A549 (cell line): ENCODE data around the gene SLC7A11. TPM values are rescaled to one million over a fixed set of nuclear protein-coding genes. Genes with fewer than 3 reads are reported as not detected.

Experiments used
- BHLHE40 ChIP-seq: IDR thresholded peaks from 2 replicates; pipeline ENCODE4 v1.6.1; 2012; ENCODE audit warnings: low read depth, low read length, inconsistent platforms
- CBX2 ChIP-seq: fragments of 200-600 bp; sonication (generic); IDR thresholded peaks from 2 replicates; pipeline ENCODE4 v1.6.1; 2016; ENCODE audit warnings: low read depth, mild to moderate bottlenecking, borderline replicate concordance
- CEBPB ChIP-seq, 2 experiments: fragments of >200 bp in 1 of 2; sonication (Bioruptor Twin) in 1 of 2; formaldehyde crosslinking in 1 of 2; IDR thresholded peaks; 2 replicates each; pipeline ENCODE4 v1.6.1; 2012 to 2016
- CHD2 ChIP-seq: fragments of 150-350 bp; IDR thresholded peaks from 2 replicates; pipeline ENCODE4 v1.6.1; 2014; ENCODE audit warnings: low read length; ENCODE audit not compliant: partially characterized antibody
- EP300 ChIP-seq, 2 experiments: fragments of >200 bp; sonication (Bioruptor Twin); formaldehyde crosslinking; IDR thresholded peaks; 2 replicates in 1 of 2; 3 replicates in 1 of 2; pipeline ENCODE4 v1.6.1; 2016 to 2017
- ESRRA ChIP-seq: fragments of 150-350 bp; IDR thresholded peaks from 2 replicates; pipeline ENCODE4 v1.6.1; 2014; ENCODE audit warnings: mild to moderate bottlenecking, low read length, borderline replicate concordance
- FOSB ChIP-seq: fragments of 250-450 bp; sonication (Bioruptor Pico); IDR thresholded peaks from 2 replicates; pipeline ENCODE4 v1.5.0; 2020; ENCODE audit warnings: mild to moderate bottlenecking, moderate library complexity
- FOSL2 ChIP-seq, 2 experiments: fragments of 450-650 bp in 1 of 2; fragments of >200 bp in 1 of 2; sonication (Bioruptor Twin) in 1 of 2; formaldehyde crosslinking; IDR thresholded peaks; 2 replicates each; pipeline versions ENCODE4 v1.5.0 to v1.6.1; 2016 to 2020; ENCODE audit warnings: mild to moderate bottlenecking in 1 of 2, moderate library complexity in 1 of 2
- GATA3 ChIP-seq: IDR thresholded peaks from 2 replicates; pipeline ENCODE4 v1.6.1; 2012; ENCODE audit warnings: borderline replicate concordance
- HDAC2 ChIP-seq: fragments of 200-600 bp; sonication (generic); IDR thresholded peaks from 2 replicates; pipeline ENCODE4 v1.6.1; 2016
- HOXB13 ChIP-seq: fragments of 250-450 bp; sonication (Bioruptor Pico); IDR thresholded peaks from 2 replicates; pipeline ENCODE4 v1.5.0; 2020; ENCODE audit warnings: low read depth, mild to moderate bottlenecking, moderate library complexity
- JUN ChIP-seq, 2 experiments: fragments of >200 bp; sonication (Bioruptor Twin); formaldehyde crosslinking; IDR thresholded peaks; 2 replicates in 1 of 2; 3 replicates in 1 of 2; pipeline ENCODE4 v1.6.1; 2016 to 2017
- JUNB ChIP-seq: fragments of >200 bp; sonication (Bioruptor Twin); formaldehyde crosslinking; IDR thresholded peaks from 2 replicates; pipeline ENCODE4 v1.6.1; 2016
- KDM1A ChIP-seq: fragments of 200-600 bp; sonication (generic); IDR thresholded peaks from 2 replicates; pipeline ENCODE4 v1.6.1; 2016; ENCODE audit warnings: low read depth, mild to moderate bottlenecking
- MAZ ChIP-seq: fragments of 150-350 bp; IDR thresholded peaks from 2 replicates; pipeline ENCODE4 v1.6.1; 2014; ENCODE audit warnings: antibody characterized with exemption, low read depth, low read length, borderline replicate concordance
- MYC ChIP-seq: IDR thresholded peaks from 2 replicates; pipeline ENCODE4 v1.6.1; 2012; ENCODE audit warnings: mild to moderate bottlenecking, inconsistent platforms, low read length, improper control_type of control experiment, borderline replicate concordance
- NPAS2 ChIP-seq: fragments of 250-450 bp; sonication (Bioruptor Pico); IDR thresholded peaks from 2 replicates; pipeline ENCODE4 v1.8.0; 2022; ENCODE audit warnings: mild to moderate bottlenecking, moderate library complexity, borderline replicate concordance
- PHF8 ChIP-seq: fragments of 200-600 bp; sonication (generic); IDR thresholded peaks from 2 replicates; pipeline ENCODE4 v1.6.1; 2016; ENCODE audit warnings: low read depth, mild to moderate bottlenecking, antibody characterized with exemption, moderate library complexity, borderline replicate concordance
- RCOR1 ChIP-seq: fragments of 150-350 bp; IDR thresholded peaks from 2 replicates; pipeline ENCODE4 v1.6.1; 2014; ENCODE audit warnings: antibody characterized with exemption, low read length, low read depth
- RNF2 ChIP-seq: fragments of 200-600 bp; sonication (generic); IDR thresholded peaks from 2 replicates; pipeline ENCODE4 v1.6.1; 2016; ENCODE audit warnings: low read depth, mild to moderate bottlenecking, antibody characterized with exemption, moderate library complexity, borderline replicate concordance
- SMC3 ChIP-seq: fragments of >200 bp; sonication (Bioruptor Twin); formaldehyde crosslinking; IDR thresholded peaks from 3 replicates; pipeline ENCODE4 v1.6.1; 2018; ENCODE audit warnings: inconsistent platforms
- SREBF2 ChIP-seq: fragments of 450-650 bp; IDR thresholded peaks from 2 replicates; pipeline ENCODE4 v1.6.1; 2014; ENCODE audit warnings: mild to moderate bottlenecking, moderate library complexity
- TFCP2L1 ChIP-seq: fragments of 250-450 bp; sonication (Bioruptor Pico); IDR thresholded peaks from 2 replicates; pipeline ENCODE4 v1.5.0; 2021; ENCODE audit warnings: mild to moderate bottlenecking
- TP53 ChIP-seq: fragments of 250-450 bp; sonication (Bioruptor Pico); IDR thresholded peaks from 2 replicates; pipeline ENCODE4 v1.5.0; 2021; ENCODE audit warnings: mild to moderate bottlenecking, moderate library complexity
- ZC3H11A ChIP-seq: fragments of 450-650 bp; IDR thresholded peaks from 2 replicates; pipeline ENCODE4 v1.6.1; 2014; ENCODE audit warnings: antibody characterized with exemption, mild to moderate bottlenecking
- ZNF302 ChIP-seq: fragments of 250-450 bp; sonication (Bioruptor Pico); IDR thresholded peaks from 2 replicates; pipeline ENCODE4 v1.9.0; 2021; ENCODE audit warnings: inconsistent platforms, mild to moderate bottlenecking, moderate library complexity
- polyA plus RNA-seq, 4 experiments: library from polyadenylated mRNA; depleted of rRNA in 3 of 4; stranded (reverse); fragments of >200 nt; fragmentation: RNase III in 1 of 4; extraction: RNeasy Plus Mini Kit Qiagen cat#74134 plus additional on column Dnase treatment in 1 of 4; gene quantifications; 2 replicates in 3 of 4; 3 replicates in 1 of 4; pipeline ENCODE4 v1.2.3, GENCODE V29; 2011 to 2017
- TF ChIP-seq, protein P1 (sequence below): fragments of 200-600 bp; sonication (generic); IDR thresholded peaks from 2 replicates; pipeline ENCODE4 v1.6.1; 2016; ENCODE audit warnings: antibody characterized with exemption, mild to moderate bottlenecking, moderate library complexity
- TF ChIP-seq, protein P2 (sequence below): IDR thresholded peaks from 2 replicates; pipeline ENCODE4 v1.6.1; 2012
- TF ChIP-seq, protein P3 (sequence below): fragments of >200 bp; sonication (Bioruptor Twin); formaldehyde crosslinking; IDR thresholded peaks from 3 replicates; pipeline ENCODE4 v1.5.1; 2016
- TF ChIP-seq, protein P4 (sequence below): fragments of 250-450 bp; sonication (Bioruptor Pico); IDR thresholded peaks from 2 replicates; pipeline ENCODE4 v1.5.0; 2020; ENCODE audit warnings: low read depth, mild to moderate bottlenecking, moderate library complexity
- TF ChIP-seq, protein P5 (sequence below): fragments of 450-650 bp; IDR thresholded peaks from 2 replicates; pipeline ENCODE4 v1.6.1; 2014; ENCODE audit warnings: antibody characterized with exemption
- TF ChIP-seq, protein P6 (sequence below): fragments of 250-450 bp; sonication (Bioruptor Pico); IDR thresholded peaks from 2 replicates; pipeline ENCODE4 v1.5.0; 2021; ENCODE audit warnings: mild to moderate bottlenecking, moderate library complexity, borderline replicate concordance
- TF ChIP-seq, protein P7 (sequence below): fragments of >200 bp; sonication (Bioruptor Twin); formaldehyde crosslinking; IDR thresholded peaks from 3 replicates; pipeline ENCODE4 v1.6.1; 2016

SLC7A11 gene
- polyA plus RNA-seq, 2 of the 4 experiments (the other 2 are of a cell fraction) = 52.4 to 161 TPM

DNA sequence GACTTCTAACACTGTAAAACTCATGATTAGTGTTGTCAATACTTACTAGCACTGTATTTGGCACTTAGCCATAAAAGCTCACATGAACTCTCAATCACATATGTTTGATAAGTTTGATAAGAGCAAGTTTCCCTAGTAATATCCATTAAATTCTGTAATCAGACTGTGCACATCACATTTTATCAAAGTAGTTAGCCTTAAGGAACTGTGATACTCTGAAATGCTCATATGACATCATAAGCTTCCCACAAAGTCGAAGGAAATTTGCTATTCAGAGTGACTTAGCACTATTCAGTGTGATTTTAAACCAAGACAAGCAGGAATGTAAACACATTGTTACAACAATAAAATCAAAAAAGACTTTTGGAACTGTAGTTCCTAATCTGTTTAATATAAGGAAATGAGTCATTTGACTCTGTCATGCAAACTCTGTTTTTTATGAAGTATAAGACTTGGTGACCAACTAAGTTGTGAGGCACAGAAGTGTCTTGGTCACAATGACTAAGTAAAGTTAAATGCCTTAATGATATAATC lies 6.7 kb downstream of the SLC7A11 start (continued):
- peak in 1 of 2 experiments; percentile 70; a peak in 2 of 4 replicates for TF ChIP-seq CEBPB (IDR thresholded peaks at IDR 0.05)
- no peak for TF ChIP-seq RNF2
- TF ChIP-seq, protein P1, sequence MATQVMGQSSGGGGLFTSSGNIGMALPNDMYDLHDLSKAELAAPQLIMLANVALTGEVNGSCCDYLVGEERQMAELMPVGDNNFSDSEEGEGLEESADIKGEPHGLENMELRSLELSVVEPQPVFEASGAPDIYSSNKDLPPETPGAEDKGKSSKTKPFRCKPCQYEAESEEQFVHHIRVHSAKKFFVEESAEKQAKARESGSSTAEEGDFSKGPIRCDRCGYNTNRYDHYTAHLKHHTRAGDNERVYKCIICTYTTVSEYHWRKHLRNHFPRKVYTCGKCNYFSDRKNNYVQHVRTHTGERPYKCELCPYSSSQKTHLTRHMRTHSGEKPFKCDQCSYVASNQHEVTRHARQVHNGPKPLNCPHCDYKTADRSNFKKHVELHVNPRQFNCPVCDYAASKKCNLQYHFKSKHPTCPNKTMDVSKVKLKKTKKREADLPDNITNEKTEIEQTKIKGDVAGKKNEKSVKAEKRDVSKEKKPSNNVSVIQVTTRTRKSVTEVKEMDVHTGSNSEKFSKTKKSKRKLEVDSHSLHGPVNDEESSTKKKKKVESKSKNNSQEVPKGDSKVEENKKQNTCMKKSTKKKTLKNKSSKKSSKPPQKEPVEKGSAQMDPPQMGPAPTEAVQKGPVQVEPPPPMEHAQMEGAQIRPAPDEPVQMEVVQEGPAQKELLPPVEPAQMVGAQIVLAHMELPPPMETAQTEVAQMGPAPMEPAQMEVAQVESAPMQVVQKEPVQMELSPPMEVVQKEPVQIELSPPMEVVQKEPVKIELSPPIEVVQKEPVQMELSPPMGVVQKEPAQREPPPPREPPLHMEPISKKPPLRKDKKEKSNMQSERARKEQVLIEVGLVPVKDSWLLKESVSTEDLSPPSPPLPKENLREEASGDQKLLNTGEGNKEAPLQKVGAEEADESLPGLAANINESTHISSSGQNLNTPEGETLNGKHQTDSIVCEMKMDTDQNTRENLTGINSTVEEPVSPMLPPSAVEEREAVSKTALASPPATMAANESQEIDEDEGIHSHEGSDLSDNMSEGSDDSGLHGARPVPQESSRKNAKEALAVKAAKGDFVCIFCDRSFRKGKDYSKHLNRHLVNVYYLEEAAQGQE = no peak
- peak; percentile 90 to 92 for TF ChIP-seq EP300 (IDR thresholded peaks at IDR 0.05)
- peak; percentile 93 for TF ChIP-seq GATA3
- TF ChIP-seq FOSL2 (IDR thresholded peaks at IDR 0.05) = peak; percentile 61; the same call in 1 of the 2 replicates
- TF ChIP-seq FOSL2 (CRISPR knock-in tag; IDR thresholded peaks at IDR 0.05) = peak; percentile 92
- no peak for TF ChIP-seq RCOR1
- TF ChIP-seq BHLHE40 = no peak
- TF ChIP-seq PHF8 = no peak
- TF ChIP-seq ZNF302 = no peak
- TF ChIP-seq, protein P2, sequence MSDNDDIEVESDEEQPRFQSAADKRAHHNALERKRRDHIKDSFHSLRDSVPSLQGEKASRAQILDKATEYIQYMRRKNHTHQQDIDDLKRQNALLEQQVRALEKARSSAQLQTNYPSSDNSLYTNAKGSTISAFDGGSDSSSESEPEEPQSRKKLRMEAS = peak; percentile 60
- TF ChIP-seq, protein P3, sequence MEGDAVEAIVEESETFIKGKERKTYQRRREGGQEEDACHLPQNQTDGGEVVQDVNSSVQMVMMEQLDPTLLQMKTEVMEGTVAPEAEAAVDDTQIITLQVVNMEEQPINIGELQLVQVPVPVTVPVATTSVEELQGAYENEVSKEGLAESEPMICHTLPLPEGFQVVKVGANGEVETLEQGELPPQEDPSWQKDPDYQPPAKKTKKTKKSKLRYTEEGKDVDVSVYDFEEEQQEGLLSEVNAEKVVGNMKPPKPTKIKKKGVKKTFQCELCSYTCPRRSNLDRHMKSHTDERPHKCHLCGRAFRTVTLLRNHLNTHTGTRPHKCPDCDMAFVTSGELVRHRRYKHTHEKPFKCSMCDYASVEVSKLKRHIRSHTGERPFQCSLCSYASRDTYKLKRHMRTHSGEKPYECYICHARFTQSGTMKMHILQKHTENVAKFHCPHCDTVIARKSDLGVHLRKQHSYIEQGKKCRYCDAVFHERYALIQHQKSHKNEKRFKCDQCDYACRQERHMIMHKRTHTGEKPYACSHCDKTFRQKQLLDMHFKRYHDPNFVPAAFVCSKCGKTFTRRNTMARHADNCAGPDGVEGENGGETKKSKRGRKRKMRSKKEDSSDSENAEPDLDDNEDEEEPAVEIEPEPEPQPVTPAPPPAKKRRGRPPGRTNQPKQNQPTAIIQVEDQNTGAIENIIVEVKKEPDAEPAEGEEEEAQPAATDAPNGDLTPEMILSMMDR = no peak
- no peak for TF ChIP-seq TFCP2L1 (CRISPR knock-in tag)
- TF ChIP-seq ZC3H11A = no peak
- peak; percentile 83 for TF ChIP-seq JUNB
- no peak for TF ChIP-seq HDAC2
- no peak for TF ChIP-seq MAZ
- no peak for TF ChIP-seq SMC3
- TF ChIP-seq CBX2 = no peak
- peak; percentile 58; the same call in 1 of the 2 replicates for TF ChIP-seq TP53 (CRISPR knock-in tag)
- TF ChIP-seq NPAS2 (CRISPR knock-in tag) = no peak
- no peak for TF ChIP-seq ESRRA
- peak; percentile 85 for TF ChIP-seq FOSB (CRISPR knock-in tag)
- TF ChIP-seq, protein P4, sequence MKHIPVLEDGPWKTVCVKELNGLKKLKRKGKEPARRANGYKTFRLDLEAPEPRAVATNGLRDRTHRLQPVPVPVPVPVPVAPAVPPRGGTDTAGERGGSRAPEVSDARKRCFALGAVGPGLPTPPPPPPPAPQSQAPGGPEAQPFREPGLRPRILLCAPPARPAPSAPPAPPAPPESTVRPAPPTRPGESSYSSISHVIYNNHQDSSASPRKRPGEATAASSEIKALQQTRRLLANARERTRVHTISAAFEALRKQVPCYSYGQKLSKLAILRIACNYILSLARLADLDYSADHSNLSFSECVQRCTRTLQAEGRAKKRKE = 0 out of 2 replicates have a peak, but pooled peaks have one; percentile 37
- TF ChIP-seq SREBF2 = no peak
- TF ChIP-seq CHD2 = no peak
- peak; percentile 80; the same call in 1 of the 2 replicates for TF ChIP-seq HOXB13
- TF ChIP-seq, protein P5, sequence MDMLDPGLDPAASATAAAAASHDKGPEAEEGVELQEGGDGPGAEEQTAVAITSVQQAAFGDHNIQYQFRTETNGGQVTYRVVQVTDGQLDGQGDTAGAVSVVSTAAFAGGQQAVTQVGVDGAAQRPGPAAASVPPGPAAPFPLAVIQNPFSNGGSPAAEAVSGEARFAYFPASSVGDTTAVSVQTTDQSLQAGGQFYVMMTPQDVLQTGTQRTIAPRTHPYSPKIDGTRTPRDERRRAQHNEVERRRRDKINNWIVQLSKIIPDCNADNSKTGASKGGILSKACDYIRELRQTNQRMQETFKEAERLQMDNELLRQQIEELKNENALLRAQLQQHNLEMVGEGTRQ = no peak
- TF ChIP-seq JUN (IDR thresholded peaks at IDR 0.05) = peak; percentile 79 to 90; a peak in 4 of 5 replicates
- no peak for TF ChIP-seq KDM1A
- no peak for TF ChIP-seq MYC
- TF ChIP-seq, protein P6, sequence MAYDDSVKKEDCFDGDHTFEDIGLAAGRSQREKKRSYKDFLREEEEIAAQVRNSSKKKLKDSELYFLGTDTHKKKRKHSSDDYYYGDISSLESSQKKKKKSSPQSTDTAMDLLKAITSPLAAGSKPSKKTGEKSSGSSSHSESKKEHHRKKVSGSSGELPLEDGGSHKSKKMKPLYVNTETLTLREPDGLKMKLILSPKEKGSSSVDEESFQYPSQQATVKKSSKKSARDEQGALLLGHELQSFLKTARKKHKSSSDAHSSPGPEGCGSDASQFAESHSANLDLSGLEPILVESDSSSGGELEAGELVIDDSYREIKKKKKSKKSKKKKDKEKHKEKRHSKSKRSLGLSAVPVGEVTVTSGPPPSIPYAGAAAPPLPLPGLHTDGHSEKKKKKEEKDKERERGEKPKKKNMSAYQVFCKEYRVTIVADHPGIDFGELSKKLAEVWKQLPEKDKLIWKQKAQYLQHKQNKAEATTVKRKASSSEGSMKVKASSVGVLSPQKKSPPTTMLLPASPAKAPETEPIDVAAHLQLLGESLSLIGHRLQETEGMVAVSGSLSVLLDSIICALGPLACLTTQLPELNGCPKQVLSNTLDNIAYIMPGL (CRISPR knock-in tag) = no peak
- TF ChIP-seq, protein P7, sequence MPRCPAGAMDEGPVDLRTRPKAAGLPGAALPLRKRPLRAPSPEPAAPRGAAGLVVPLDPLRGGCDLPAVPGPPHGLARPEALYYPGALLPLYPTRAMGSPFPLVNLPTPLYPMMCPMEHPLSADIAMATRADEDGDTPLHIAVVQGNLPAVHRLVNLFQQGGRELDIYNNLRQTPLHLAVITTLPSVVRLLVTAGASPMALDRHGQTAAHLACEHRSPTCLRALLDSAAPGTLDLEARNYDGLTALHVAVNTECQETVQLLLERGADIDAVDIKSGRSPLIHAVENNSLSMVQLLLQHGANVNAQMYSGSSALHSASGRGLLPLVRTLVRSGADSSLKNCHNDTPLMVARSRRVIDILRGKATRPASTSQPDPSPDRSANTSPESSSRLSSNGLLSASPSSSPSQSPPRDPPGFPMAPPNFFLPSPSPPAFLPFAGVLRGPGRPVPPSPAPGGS = no peak
